KOPT-K1 (cell line): ENCODE results near the gene MYLK.

Experiments
- H3K27ac ChIP-seq: fragments of 200-600 bp; sonication (generic); 2 replicates; pipeline ENCODE4 v1.5.1; 2016; ENCODE audit warnings: antibody characterized with exemption, mild to moderate bottlenecking, low read depth, low read length; ENCODE audit not compliant: poor library complexity, severe bottlenecking
- H3K36me3 ChIP-seq: fragments of 200-600 bp; sonication (generic); 2 replicates; pipeline ENCODE4 v1.5.1; 2017; ENCODE audit warnings: antibody characterized with exemption, mild to moderate bottlenecking, low read length, moderate library complexity; ENCODE audit not compliant: insufficient read depth
- H3K9me3 ChIP-seq: fragments of 200-600 bp; sonication (generic); 2 replicates; pipeline ENCODE4 v1.5.1; 2017; ENCODE audit warnings: antibody characterized with exemption, low read length, mild to moderate bottlenecking; ENCODE audit not compliant: insufficient read depth, poor library complexity, severe bottlenecking

MYLK gene

GRCh38 chr3:123783050-123783689, 101.0 kb downstream of the MYLK start:
- Histone ChIP-seq H3K36me3 (no peaks in the 10 kb centered on the region), H3K27ac (no peak overlapping the region), H3K9me3 (no peaks in the 10 kb centered on the region)

- Histone ChIP-seq H3K9me3 (no peaks in the 10 kb centered on the region), H3K36me3 (no peaks in the 10 kb centered on the region), H3K27ac (no peak overlapping the region)
Observed at GRCh38 chr3:123782488-123782887, 101.6 kb downstream of the MYLK start.

- no peak overlapping the region for H3K27ac ChIP-seq
- H3K9me3 ChIP-seq = no peaks in the 10 kb centered on the region
- H3K36me3 ChIP-seq = no peaks in the 10 kb centered on the region
Observed at GRCh38 chr3:123781571-123782275, 102.4 kb downstream of the MYLK start.

- no peaks in the 10 kb centered on the region for H3K36me3 ChIP-seq
- no peaks in the 10 kb centered on the region for H3K9me3 ChIP-seq
- no peak overlapping the region for H3K27ac ChIP-seq
Observed at GRCh38 chr3:123781138-123781537, 103.0 kb downstream of the MYLK start.

GRCh38 chr3:123780656-123781055, 103.5 kb downstream of the MYLK start:
- H3K27ac ChIP-seq = no peak overlapping the region
- no peaks in the 10 kb centered on the region for H3K36me3 ChIP-seq
- H3K9me3 ChIP-seq = no peaks in the 10 kb centered on the region

- Histone ChIP-seq H3K27ac (no peak overlapping the region), H3K9me3 (no peaks in the 10 kb centered on the region), H3K36me3 (no peaks in the 10 kb centered on the region)
Observed at GRCh38 chr3:123779655-123780231, 104.4 kb downstream of the MYLK start.

- Histone ChIP-seq H3K27ac (no peak overlapping the region), H3K9me3 (no peaks in the 10 kb centered on the region), H3K36me3 (no peaks in the 10 kb centered on the region)
Observed at GRCh38 chr3:123778991-123779622, 105.0 kb downstream of the MYLK start.

- no peaks in the 10 kb centered on the region for H3K9me3 ChIP-seq
- H3K36me3 ChIP-seq = no peaks in the 10 kb centered on the region
- H3K27ac ChIP-seq = no peak overlapping the region
Observed at GRCh38 chr3:123778525-123778924, 105.6 kb downstream of the MYLK start.

GRCh38 chr3:123776071-123776782, 107.9 kb downstream of the MYLK start:
- H3K9me3 ChIP-seq = no peaks in the 10 kb centered on the region
- H3K27ac ChIP-seq = no peak overlapping the region
- H3K36me3 ChIP-seq = no peaks in the 10 kb centered on the region

- Histone ChIP-seq H3K36me3 (no peaks in the 10 kb centered on the region), H3K27ac (no peak overlapping the region)
Observed at GRCh38 chr3:123774474-123774873, 109.7 kb downstream of the MYLK start.

GRCh38 chr3:123773681-123774431, 110.3 kb downstream of the MYLK start:
- H3K36me3 ChIP-seq = no peaks in the 10 kb centered on the region
- no peak overlapping the region for H3K27ac ChIP-seq
- no peaks in the 10 kb centered on the region for H3K9me3 ChIP-seq

More at GRCh38 chr3:123774474-123774873, 109.7 kb downstream of the MYLK start:
- no peaks in the 10 kb centered on the region for H3K9me3 ChIP-seq

GRCh38 chr3:123769356-123769743, 114.8 kb downstream of the MYLK start:
- no peak overlapping the region for H3K27ac ChIP-seq
- H3K36me3 ChIP-seq = no peaks in the 10 kb centered on the region
- H3K9me3 ChIP-seq = no peaks in the 10 kb centered on the region

- Histone ChIP-seq H3K9me3 (no peaks in the 10 kb centered on the region), H3K36me3 (no peaks in the 10 kb centered on the region), H3K27ac (no peak overlapping the region)
Observed at GRCh38 chr3:123768480-123769355, 115.4 kb downstream of the MYLK start.
